CD14-positive monocyte (primary cell): ENCODE measurements around the gene BAIAP3. TPM values are rescaled to one million over a fixed set of nuclear protein-coding genes. Genes with fewer than 3 reads are reported as not detected.

Source experiments
- DNase-seq, 3 donors: peaks; one replicate each; pipeline ENCODE4 v3.0.0-alpha.2; 2011 to 2022
- H2AFZ ChIP-seq: 2 replicates; pipeline ENCODE4 v1.6.0; 2012; ENCODE audit warnings: mild to moderate bottlenecking, low read depth, low read length, inconsistent platforms; ENCODE audit not compliant: insufficient read depth, poor library complexity, severe bottlenecking
- H3K27ac ChIP-seq, 2 donors: 1 replicate in 1 of 2; 2 replicates in 1 of 2; pipeline ENCODE4 v1.5.1; 2012 to 2013; ENCODE audit warnings: low read length in 2 of 2, control low read depth in 1 of 2, inconsistent platforms in 1 of 2, low read depth in 1 of 2, mild to moderate bottlenecking in 1 of 2
- H3K27me3 ChIP-seq, 2 donors: one replicate each; pipeline versions ENCODE4 v1.6.0 to v1.6.1; 2011 to 2013; ENCODE audit warnings: low read length in 2 of 2; ENCODE audit not compliant: control insufficient read depth in 2 of 2, insufficient read depth in 2 of 2
- H3K36me3 ChIP-seq, 2 donors: replicated peaks in 1 of 2; 1 replicate in 1 of 2; 2 replicates in 1 of 2; pipeline versions ENCODE4 v1.5.1 to v1.6.1; 2012 to 2013; ENCODE audit warnings: low read length in 2 of 2, control low read depth in 1 of 2, inconsistent platforms in 1 of 2, mild to moderate bottlenecking in 1 of 2; ENCODE audit not compliant: insufficient read depth in 2 of 2, control insufficient read depth in 1 of 2
- H3K4me1 ChIP-seq, 2 donors: 1 replicate in 1 of 2; 2 replicates in 1 of 2; pipeline versions ENCODE4 v1.5.1 to v1.6.1; 2012 to 2013; ENCODE audit warnings: low read length in 2 of 2, control low read depth in 1 of 2, inconsistent platforms in 1 of 2, mild to moderate bottlenecking in 1 of 2, moderate library complexity in 1 of 2; ENCODE audit not compliant: insufficient read depth in 2 of 2, control insufficient read depth in 1 of 2
- H3K4me2 ChIP-seq: replicated peaks from 2 replicates; pipeline ENCODE3; 2012; ENCODE audit warnings: low read length, moderate library complexity, mild to moderate bottlenecking; ENCODE audit not compliant: poor library complexity, severe bottlenecking; ENCODE audit errors: extremely low read depth
- H3K4me3 ChIP-seq, 3 experiments: fragments of 200-600 bp in 1 of 3; sonication (generic) in 1 of 3; replicated peaks in 1 of 3; 1 replicate in 2 of 3; 2 replicates in 1 of 3; pipeline ENCODE4 v1.5.1; 2011 to 2013; ENCODE audit warnings: low read length in 3 of 3, mild to moderate bottlenecking in 3 of 3, control low read depth in 2 of 3, low read depth in 2 of 3, inconsistent platforms in 1 of 3, moderate library complexity in 1 of 3
- H3K79me2 ChIP-seq: 2 replicates; pipeline ENCODE4 v1.6.0; 2012; ENCODE audit warnings: mild to moderate bottlenecking, control low read depth, inconsistent platforms, low read length, moderate library complexity; ENCODE audit not compliant: insufficient read depth
- H3K9ac ChIP-seq: 2 replicates; pipeline ENCODE4 v1.6.0; 2017; ENCODE audit warnings: low read length, mild to moderate bottlenecking; ENCODE audit not compliant: insufficient read depth, poor library complexity, severe bottlenecking
- H3K9me3 ChIP-seq, 2 donors: replicated peaks in 1 of 2; 1 replicate in 1 of 2; 2 replicates in 1 of 2; pipeline versions ENCODE4 v1.5.1 to v1.6.1; 2012 to 2013; ENCODE audit warnings: low read length in 2 of 2, control low read depth in 1 of 2; ENCODE audit not compliant: control insufficient read depth in 1 of 2, insufficient read depth in 1 of 2
- H4K20me1 ChIP-seq: 2 replicates; pipeline ENCODE4 v1.6.0; 2012; ENCODE audit warnings: mild to moderate bottlenecking, low read length, control low read depth, moderate library complexity; ENCODE audit not compliant: insufficient read depth
- H3K27ac Mint-ChIP-seq, 7 donors: one replicate each; pipeline ENCODE4 v1.8.0; 2020; ENCODE audit warnings: mild to moderate bottlenecking in 7 of 7, mixed read lengths in 7 of 7, moderate library complexity in 6 of 7, inconsistent platforms in 2 of 7
- H3K27me3 Mint-ChIP-seq, 3 donors: one replicate each; pipeline ENCODE4 v1.8.0; 2021 to 2022; ENCODE audit warnings: low read depth in 3 of 3, mild to moderate bottlenecking in 3 of 3, mixed read lengths in 3 of 3, moderate library complexity in 3 of 3, inconsistent platforms in 1 of 3
- H3K36me3 Mint-ChIP-seq, 2 donors: one replicate each; pipeline ENCODE4 v1.8.0; 2020; ENCODE audit warnings: mixed read lengths in 2 of 2, inconsistent platforms in 1 of 2, mild to moderate bottlenecking in 1 of 2
- H3K4me1 Mint-ChIP-seq: one replicate; pipeline ENCODE4 v1.8.0; 2020; ENCODE audit warnings: mild to moderate bottlenecking, mixed read lengths
- H3K4me3 Mint-ChIP-seq, 2 donors: one replicate each; pipeline ENCODE4 v1.8.0; 2020; ENCODE audit warnings: mild to moderate bottlenecking in 2 of 2, mixed read lengths in 2 of 2, moderate library complexity in 1 of 2
- H3K9me3 Mint-ChIP-seq, 7 donors: one replicate each; pipeline ENCODE4 v1.8.0; 2020 to 2022; ENCODE audit warnings: mixed read lengths in 7 of 7, mild to moderate bottlenecking in 6 of 7, moderate library complexity in 6 of 7, inconsistent platforms in 2 of 7
- WGBS: methylation state at CpG from one replicate; pipeline ENCODE4 v1.1.5; 2013; ENCODE audit warnings: missing lambda C conversion rate; ENCODE audit not compliant: insufficient coverage; 5-methylcytosine and 5-hydroxymethylcytosine counted together
- intact Hi-C, 2 donors: fragments of 100-400 bp; cut with micrococcal nuclease; formaldehyde crosslinking; loops; one replicate each; pipeline versions ENCODE4 v1.15.0 to v1.15.1; 2023
- polyA plus RNA-seq, 3 donors: library from polyadenylated mRNA; depleted of rRNA in 1 of 3; unstranded in 2 of 3; stranded (reverse) in 1 of 3; fragments of 300-500 nt in 2 of 3; fragments of >200 nt in 1 of 3; fragmentation: Illumina TruSeq in 2 of 3; gene quantifications; 1 replicate in 2 of 3; 2 replicates in 1 of 3; pipeline ENCODE4 v1.2.3, GENCODE V29; 2012 to 2021
- TF ChIP-seq, protein P1 (sequence below): fragments of 200-600 bp; IDR thresholded peaks from one replicate; pipeline ENCODE4 v1.8.0; 2022; ENCODE audit warnings: antibody characterized with exemption, mild to moderate bottlenecking

The BAIAP3 gene
- polyA plus RNA-seq, 3 donors, result 1.0 TPM; not detected in 2

DNA sequence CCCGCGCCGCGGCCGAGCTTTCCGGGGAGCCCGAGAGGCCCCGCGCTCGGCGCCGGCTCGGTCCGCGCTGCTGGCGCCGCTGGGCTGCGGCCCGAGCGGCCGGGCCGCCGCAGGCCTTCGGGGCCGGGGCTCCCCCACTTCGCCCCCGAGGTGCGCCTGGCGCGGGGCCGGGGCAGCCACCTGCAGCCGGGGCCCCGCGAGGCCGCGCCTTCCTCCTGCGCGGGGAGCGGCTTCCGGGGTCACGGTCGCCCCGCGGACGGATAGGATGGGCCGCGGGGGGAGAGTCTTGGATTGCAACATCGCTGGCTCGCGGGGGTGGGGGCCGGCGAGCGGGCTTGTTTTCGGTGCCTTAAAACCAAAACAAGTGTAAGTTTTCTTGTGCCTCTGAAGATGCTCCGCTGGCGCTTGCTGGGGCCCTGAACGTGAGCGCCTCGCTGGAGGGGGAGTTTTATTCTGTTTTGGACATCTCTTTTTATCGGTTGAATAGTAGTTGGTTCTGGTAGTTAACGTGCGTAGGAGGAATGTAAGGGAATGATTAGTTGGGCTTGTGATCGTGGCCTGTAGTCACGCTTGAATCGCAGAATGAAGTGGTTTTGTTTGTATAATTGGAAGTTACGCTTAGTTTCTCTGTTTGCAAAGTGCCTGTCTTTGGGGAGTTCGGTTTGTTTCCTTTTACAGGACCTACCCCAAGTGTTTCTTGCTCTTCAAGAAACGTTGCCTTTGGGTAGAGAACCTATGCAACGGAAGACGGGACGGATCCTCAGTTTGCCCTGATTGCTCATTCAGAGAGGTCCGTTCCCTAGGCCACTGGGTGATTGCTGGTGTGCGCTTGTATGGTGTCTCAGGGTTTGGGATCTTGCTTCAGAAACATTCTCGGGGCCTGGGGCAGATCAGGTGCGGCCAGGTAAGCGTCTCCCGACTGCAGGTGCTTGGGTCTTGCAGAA is 23.3 kb upstream of the BAIAP3 start:
- peak overlapping the region; percentile 85 to 95 (median 91) for H3K27ac Mint-ChIP-seq
- no peaks in the 10 kb centered on the region for H3K9me3 ChIP-seq
- peak overlapping the region; percentile 86 for H3K4me2 ChIP-seq
- DNase-seq, result peak; percentile 21 to 57 (median 35)
- H3K27ac ChIP-seq, result peak overlapping the region; percentile 64 to 81
- no peaks in the 10 kb centered on the region for H3K27me3 Mint-ChIP-seq
- no peak overlapping the region for H2AFZ ChIP-seq
- peak overlapping the region; percentile 95 to 98 for H3K4me3 Mint-ChIP-seq
- H3K4me1 ChIP-seq, result peaks cover 28 to 29% of the 10 kb centered on the region in 2 donors
- under 1% methylated on average over 73 of the region's 77 CpGs for WGBS
- peaks cover 13 to 25% of the 10 kb centered on the region in 2 donors for H3K36me3 Mint-ChIP-seq
- H3K27me3 ChIP-seq, result no peaks in the 10 kb centered on the region
- peak overlapping the region; percentile 74 for H3K9ac ChIP-seq
- H4K20me1 ChIP-seq, result peaks cover 53% of the 10 kb centered on the region
- H3K4me3 ChIP-seq, result peak overlapping the region; percentile 79 to 94 (median 87)
- TF ChIP-seq, protein P1, sequence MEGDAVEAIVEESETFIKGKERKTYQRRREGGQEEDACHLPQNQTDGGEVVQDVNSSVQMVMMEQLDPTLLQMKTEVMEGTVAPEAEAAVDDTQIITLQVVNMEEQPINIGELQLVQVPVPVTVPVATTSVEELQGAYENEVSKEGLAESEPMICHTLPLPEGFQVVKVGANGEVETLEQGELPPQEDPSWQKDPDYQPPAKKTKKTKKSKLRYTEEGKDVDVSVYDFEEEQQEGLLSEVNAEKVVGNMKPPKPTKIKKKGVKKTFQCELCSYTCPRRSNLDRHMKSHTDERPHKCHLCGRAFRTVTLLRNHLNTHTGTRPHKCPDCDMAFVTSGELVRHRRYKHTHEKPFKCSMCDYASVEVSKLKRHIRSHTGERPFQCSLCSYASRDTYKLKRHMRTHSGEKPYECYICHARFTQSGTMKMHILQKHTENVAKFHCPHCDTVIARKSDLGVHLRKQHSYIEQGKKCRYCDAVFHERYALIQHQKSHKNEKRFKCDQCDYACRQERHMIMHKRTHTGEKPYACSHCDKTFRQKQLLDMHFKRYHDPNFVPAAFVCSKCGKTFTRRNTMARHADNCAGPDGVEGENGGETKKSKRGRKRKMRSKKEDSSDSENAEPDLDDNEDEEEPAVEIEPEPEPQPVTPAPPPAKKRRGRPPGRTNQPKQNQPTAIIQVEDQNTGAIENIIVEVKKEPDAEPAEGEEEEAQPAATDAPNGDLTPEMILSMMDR, result no peak
- H3K9me3 Mint-ChIP-seq, result peaks cover 0 to 2% (median 0%) of the 10 kb centered on the region in 7 donors
- peaks cover 53% of the 10 kb centered on the region for H3K79me2 ChIP-seq
- intact Hi-C loops, result loop anchor here (5.0 to 10.0 kb wide), 2 partner anchors 37 to 105 kb away; partner anchors contain the start of gene UNKL (in 1 of the 2)
- H3K36me3 ChIP-seq, result peaks cover 26 to 29% of the 10 kb centered on the region in 2 donors
- peaks cover 31% of the 10 kb centered on the region for H3K4me1 Mint-ChIP-seq

DNA sequence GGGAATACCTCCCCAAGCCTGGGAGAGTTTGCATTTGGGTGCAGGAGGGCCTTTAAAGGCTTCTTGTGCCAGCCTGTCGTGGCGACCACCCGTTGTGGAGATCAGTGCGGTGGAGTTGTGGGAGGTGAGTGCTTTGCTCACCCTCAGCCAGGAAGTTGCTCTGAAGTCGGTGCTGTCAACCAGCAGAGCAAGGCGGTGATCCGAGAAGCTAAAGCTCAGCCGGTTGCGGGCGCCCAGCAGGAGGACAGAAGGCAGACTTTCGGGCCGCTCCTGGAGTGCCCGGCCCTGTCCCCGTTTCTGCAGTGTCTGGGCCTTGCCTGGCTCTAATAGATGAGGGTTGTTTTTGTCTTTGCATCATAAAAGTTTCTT is 22.6 kb upstream of the BAIAP3 start:
- H4K20me1 ChIP-seq, result peaks cover 60% of the 10 kb centered on the region
- H2AFZ ChIP-seq, result no peak overlapping the region
- H3K27me3 ChIP-seq, result no peaks in the 10 kb centered on the region
- peak overlapping the region; percentile 79 to 94 (median 87) for H3K4me3 ChIP-seq
- no peaks in the 10 kb centered on the region for H3K27me3 Mint-ChIP-seq
- H3K36me3 Mint-ChIP-seq, result peaks cover 18 to 31% of the 10 kb centered on the region in 2 donors
- H3K4me3 Mint-ChIP-seq, result peak overlapping the region; percentile 95 to 98
- peaks cover 33 to 36% of the 10 kb centered on the region in 2 donors for H3K36me3 ChIP-seq
- H3K4me2 ChIP-seq, result peak overlapping the region; percentile 86
- peak overlapping the region; percentile 74 for H3K9ac ChIP-seq
- H3K9me3 ChIP-seq, result no peaks in the 10 kb centered on the region
- peak overlapping the region in 6 of 7 donors; percentile 85 to 95 (median 92) for H3K27ac Mint-ChIP-seq
- peak overlapping the region; percentile 9 to 81 for H3K27ac ChIP-seq
- peaks cover 0 to 2% (median 0%) of the 10 kb centered on the region in 7 donors for H3K9me3 Mint-ChIP-seq
- TF ChIP-seq, protein P1, result no peak
- no peak for DNase-seq
- H3K4me1 ChIP-seq, result peaks cover 28 to 29% of the 10 kb centered on the region in 2 donors
- H3K4me1 Mint-ChIP-seq, result peaks cover 31% of the 10 kb centered on the region
- H3K79me2 ChIP-seq, result peaks cover 60% of the 10 kb centered on the region
- intact Hi-C loops, result loop anchor here in 1 of 2 donors (5.0 kb wide), 1 partner anchor 36 kb away; no protein-coding TSS in a partner anchor
- WGBS, result 1% methylated on average over 14 of the region's 14 CpGs
